Choroid plexus epithelial cell (primary cell): ENCODE measurements around the gene SLC23A3.

Experiments
- DNase-seq: peaks from one replicate; pipeline ENCODE4 v3.0.0-alpha.2; 2010; ENCODE audit warnings: low read depth
- H3K4me3 ChIP-seq: 2 replicates; pipeline ENCODE4 v1.5.1; 2011; ENCODE audit warnings: low read depth, mild to moderate bottlenecking, control low read depth, low read length, moderate library complexity
- CTCF ChIP-seq: conservative IDR thresholded peaks from 2 replicates; pipeline ENCODE4 v1.5.1; 2011; ENCODE audit warnings: low read depth, mild to moderate bottlenecking, control low read depth, inconsistent platforms, low read length, moderate library complexity

The SLC23A3 gene

GRCh38 chr2:219172231-219173154 is 2.7 kb upstream of the SLC23A3 start:
- TF ChIP-seq CTCF, result no peak
- H3K4me3 ChIP-seq, result no peak overlapping the region
- DNase-seq, result no peak

GRCh38 chr2:219171231-219171651 is 1.4 kb upstream of the SLC23A3 start:
- DNase-seq, result peak; percentile 88
- no peak overlapping the region for H3K4me3 ChIP-seq
- TF ChIP-seq CTCF, result peak; percentile 80

- H3K4me3 ChIP-seq, result no peak overlapping the region
- DNase-seq, result no peak
- TF ChIP-seq CTCF, result no peak
Measured at GRCh38 chr2:219168932-219169331, 897 bp downstream of the SLC23A3 start.

- no peak overlapping the region for H3K4me3 ChIP-seq
- DNase-seq, result no peak
- TF ChIP-seq CTCF, result no peak
Measured at GRCh38 chr2:219168526-219168925, 1.3 kb downstream of the SLC23A3 start.

GRCh38 chr2:219167997-219168396 is 1.8 kb downstream of the SLC23A3 start:
- no peak overlapping the region for H3K4me3 ChIP-seq
- DNase-seq, result no peak
- TF ChIP-seq CTCF, result no peak

GRCh38 chr2:219165058-219165911 is 4.5 kb downstream of the SLC23A3 start:
- TF ChIP-seq CTCF, result no peak

More at GRCh38 chr2:219165058-219165911, 4.5 kb downstream of the SLC23A3 start:
- no peak overlapping the region for H3K4me3 ChIP-seq
- no peak for DNase-seq
